OCI-LY1 (cell line): Measurements from ENCODE around the gene TLR9.

Experiments
- H2AFZ ChIP-seq: fragments of 200-600 bp; sonication (generic), shearing (Covaris generic); 2 replicates; pipeline ENCODE4 v1.6.0; 2014; ENCODE audit warnings: antibody characterized with exemption, mild to moderate bottlenecking, low read length
- H3F3A ChIP-seq: fragments of 200-600 bp; sonication (generic), shearing (Covaris generic); 2 replicates; pipeline ENCODE4 v1.6.0; 2014; ENCODE audit warnings: mild to moderate bottlenecking, antibody characterized with exemption, low read length, moderate library complexity; ENCODE audit not compliant: insufficient read depth
- H3K27ac ChIP-seq: fragments of 200-600 bp; sonication (generic); 2 replicates; pipeline ENCODE4 v1.5.1; 2014; ENCODE audit warnings: low read length, mixed run types, mild to moderate bottlenecking, low read depth; ENCODE audit not compliant: poor library complexity, severe bottlenecking
- H3K27me3 ChIP-seq: fragments of 200-600 bp; sonication (generic); 2 replicates; pipeline ENCODE4 v1.6.0; 2014; ENCODE audit warnings: antibody characterized with exemption, mild to moderate bottlenecking, low read length, moderate library complexity; ENCODE audit not compliant: insufficient read depth
- H3K36me3 ChIP-seq: fragments of 200-600 bp; sonication (generic); 2 replicates; pipeline ENCODE4 v1.6.1; 2014; ENCODE audit warnings: mild to moderate bottlenecking, antibody characterized with exemption, low read length, moderate library complexity, mixed read lengths; ENCODE audit not compliant: insufficient read depth
- H3K4me1 ChIP-seq: fragments of 200-600 bp; sonication (generic); 2 replicates; pipeline ENCODE4 v1.5.1; 2014; ENCODE audit warnings: mild to moderate bottlenecking, low read length, moderate library complexity; ENCODE audit not compliant: insufficient read depth, severe bottlenecking
- H3K4me2 ChIP-seq: fragments of 200-600 bp; sonication (generic), shearing (Covaris generic); 2 replicates; pipeline ENCODE4 v1.6.1; 2014; ENCODE audit warnings: low read length
- H3K4me3 ChIP-seq: fragments of 200-600 bp; sonication (generic); 2 replicates; pipeline ENCODE4 v1.5.1; 2014; ENCODE audit warnings: low read length, low read depth, mild to moderate bottlenecking, mixed read lengths; ENCODE audit not compliant: poor library complexity, severe bottlenecking
- H3K79me2 ChIP-seq: fragments of 200-600 bp; shearing (Covaris generic); 2 replicates; pipeline ENCODE4 v1.6.1; 2016; ENCODE audit warnings: mixed run types, low read length, mixed read lengths; ENCODE audit not compliant: insufficient read depth
- H3K9ac ChIP-seq: fragments of 200-600 bp; sonication (generic), shearing (Covaris generic); 2 replicates; pipeline ENCODE4 v1.6.1; 2014; ENCODE audit warnings: mild to moderate bottlenecking, low read length, mixed read lengths
- H3K9me2 ChIP-seq: fragments of 200-600 bp; sonication (generic), shearing (Covaris generic); 2 replicates; pipeline ENCODE4 v1.6.1; 2014; ENCODE audit warnings: low read depth, mild to moderate bottlenecking, low read length, mixed read lengths
- H3K9me3 ChIP-seq: fragments of 200-600 bp; shearing (Covaris generic); 2 replicates; pipeline ENCODE4 v1.6.1; 2014; ENCODE audit warnings: low read length, mixed read lengths
- H4K20me1 ChIP-seq: fragments of 200-600 bp; sonication (generic), shearing (Covaris generic); 2 replicates; pipeline ENCODE4 v1.6.0; 2016; ENCODE audit warnings: mild to moderate bottlenecking, low read length; ENCODE audit not compliant: insufficient read depth
- EZH2 ChIP-seq: fragments of 200-600 bp; sonication (generic), shearing (Covaris generic); IDR thresholded peaks from 2 replicates; pipeline ENCODE4 v1.8.0; 2017; ENCODE audit warnings: borderline replicate concordance, mixed run types, mild to moderate bottlenecking, antibody characterized with exemption, low read length, moderate library complexity, mixed read lengths
- TF ChIP-seq, protein P1 (sequence below): fragments of 200-600 bp; sonication (generic), shearing (Covaris generic); IDR thresholded peaks from 2 replicates; pipeline ENCODE4 v1.5.1; 2017; ENCODE audit warnings: mild to moderate bottlenecking, antibody characterized with exemption, low read length, moderate library complexity, mixed read lengths

The TLR9 gene

GRCh38 chr3:52238761-52239701 is 13.6 kb upstream of the TLR9 start, which contains the start of gene TWF2:
TSS of gene TWF2 (minus strand) at chr3:52239158. CDS start at chr3:52239016, 142 bp downstream.
- Histone ChIP-seq H4K20me1 (no peaks in the 10 kb centered on the region), H3K27me3 (no peaks in the 10 kb centered on the region), H2AFZ (no peak within 1 kb of the TSS), H3K79me2 (peaks cover 8% of the 10 kb centered on the region), H3K4me1 (peaks cover 31% of the 10 kb centered on the region), H3K36me3 (peaks cover 10% of the 10 kb centered on the region; the same call in 1 of the 2 replicates), H3K9me3 (no peaks in the 10 kb centered on the region), H3K4me3 (peak within 1 kb of the TSS; percentile 76), H3F3A (no peaks in the 10 kb centered on the region), H3K4me2 (peak within 1 kb of the TSS; percentile 98), H3K9ac (peak within 1 kb of the TSS; percentile 100), H3K9me2 (no peaks in the 10 kb centered on the region), H3K27ac (peak within 1 kb of the TSS; percentile 74)
- TF ChIP-seq EZH2 = no peak
- TF ChIP-seq, protein P1, sequence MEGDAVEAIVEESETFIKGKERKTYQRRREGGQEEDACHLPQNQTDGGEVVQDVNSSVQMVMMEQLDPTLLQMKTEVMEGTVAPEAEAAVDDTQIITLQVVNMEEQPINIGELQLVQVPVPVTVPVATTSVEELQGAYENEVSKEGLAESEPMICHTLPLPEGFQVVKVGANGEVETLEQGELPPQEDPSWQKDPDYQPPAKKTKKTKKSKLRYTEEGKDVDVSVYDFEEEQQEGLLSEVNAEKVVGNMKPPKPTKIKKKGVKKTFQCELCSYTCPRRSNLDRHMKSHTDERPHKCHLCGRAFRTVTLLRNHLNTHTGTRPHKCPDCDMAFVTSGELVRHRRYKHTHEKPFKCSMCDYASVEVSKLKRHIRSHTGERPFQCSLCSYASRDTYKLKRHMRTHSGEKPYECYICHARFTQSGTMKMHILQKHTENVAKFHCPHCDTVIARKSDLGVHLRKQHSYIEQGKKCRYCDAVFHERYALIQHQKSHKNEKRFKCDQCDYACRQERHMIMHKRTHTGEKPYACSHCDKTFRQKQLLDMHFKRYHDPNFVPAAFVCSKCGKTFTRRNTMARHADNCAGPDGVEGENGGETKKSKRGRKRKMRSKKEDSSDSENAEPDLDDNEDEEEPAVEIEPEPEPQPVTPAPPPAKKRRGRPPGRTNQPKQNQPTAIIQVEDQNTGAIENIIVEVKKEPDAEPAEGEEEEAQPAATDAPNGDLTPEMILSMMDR = peak; percentile 54

GRCh38 chr3:52238193-52238760 is 12.8 kb upstream of the TLR9 start:
- TF ChIP-seq EZH2 = no peak
- TF ChIP-seq, protein P1 = no peak

GRCh38 chr3:52237657-52238172 is 12.3 kb upstream of the TLR9 start:
- H3K27ac ChIP-seq = peak overlapping the region; percentile 44
- no peaks in the 10 kb centered on the region for H3K9me3 ChIP-seq
- H3K4me3 ChIP-seq = peak overlapping the region; percentile 76
- H3K9me2 ChIP-seq = no peaks in the 10 kb centered on the region
- H3F3A ChIP-seq = no peaks in the 10 kb centered on the region
- H3K36me3 ChIP-seq = peaks cover 12% of the 10 kb centered on the region; the same call in 1 of the 2 replicates
- peaks cover 8% of the 10 kb centered on the region for H3K79me2 ChIP-seq
- H3K4me1 ChIP-seq = peaks cover 28% of the 10 kb centered on the region
- H3K9ac ChIP-seq = peak overlapping the region; percentile 100
- TF ChIP-seq, protein P1 = no peak
- no peak for TF ChIP-seq EZH2
- no peaks in the 10 kb centered on the region for H4K20me1 ChIP-seq
- peak overlapping the region; percentile 98 for H3K4me2 ChIP-seq
- no peaks in the 10 kb centered on the region for H3K27me3 ChIP-seq
- H2AFZ ChIP-seq = no peak overlapping the region

More at GRCh38 chr3:52238193-52238760, 12.8 kb upstream of the TLR9 start:
- H3K4me2 ChIP-seq = peak overlapping the region; percentile 98
- peaks cover 8% of the 10 kb centered on the region for H3K79me2 ChIP-seq
- H3K36me3 ChIP-seq = peaks cover 12% of the 10 kb centered on the region; the same call in 1 of the 2 replicates
- H3K4me3 ChIP-seq = peak overlapping the region; percentile 76
- H3F3A ChIP-seq = no peaks in the 10 kb centered on the region
- H3K9ac ChIP-seq = peak overlapping the region; percentile 100
- H4K20me1 ChIP-seq = no peaks in the 10 kb centered on the region
- H3K9me2 ChIP-seq = no peaks in the 10 kb centered on the region
- H3K27me3 ChIP-seq = no peaks in the 10 kb centered on the region
- H3K4me1 ChIP-seq = peaks cover 28% of the 10 kb centered on the region
- no peak overlapping the region for H2AFZ ChIP-seq
- H3K9me3 ChIP-seq = no peaks in the 10 kb centered on the region
- peak overlapping the region; percentile 44 for H3K27ac ChIP-seq
